GM19467 (cell line): Measurements from ENCODE around the gene BBS2.
"Not testable (repeated sequence)": the region's sequence is repeated elsewhere in the genome, so short reads cannot be mapped to it uniquely, and the experiment has no call there.

Experiments
- ATAC-seq: cut with Tn5 transposase; IDR thresholded peaks from one replicate; pipeline ENCODE4 v1.9.1; 2021; ENCODE audit warnings: mild to moderate bottlenecking, moderate library complexity; ENCODE audit not compliant: unreplicated experiment

Gene BBS2

DNA sequence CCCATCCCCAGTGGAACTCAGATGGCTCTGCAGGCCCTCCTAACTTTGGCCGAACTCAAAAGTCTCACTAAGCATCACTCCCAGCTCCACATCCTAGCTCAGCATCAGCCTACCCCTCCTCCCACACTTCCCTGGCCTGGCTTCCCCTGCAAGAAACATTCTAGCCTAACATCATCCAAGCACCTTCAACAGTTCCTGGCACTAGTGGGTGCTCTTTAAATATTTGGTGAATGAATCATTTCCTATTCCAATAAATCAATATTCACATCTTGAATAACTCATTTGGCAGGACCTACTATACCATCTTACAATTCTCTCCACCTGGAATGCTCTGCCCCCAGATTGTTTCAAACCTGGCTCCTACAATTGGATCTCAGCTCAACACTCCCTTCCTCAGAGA lies 11.0 kb upstream of the BBS2 start:
- ATAC-seq: no peak

DNA sequence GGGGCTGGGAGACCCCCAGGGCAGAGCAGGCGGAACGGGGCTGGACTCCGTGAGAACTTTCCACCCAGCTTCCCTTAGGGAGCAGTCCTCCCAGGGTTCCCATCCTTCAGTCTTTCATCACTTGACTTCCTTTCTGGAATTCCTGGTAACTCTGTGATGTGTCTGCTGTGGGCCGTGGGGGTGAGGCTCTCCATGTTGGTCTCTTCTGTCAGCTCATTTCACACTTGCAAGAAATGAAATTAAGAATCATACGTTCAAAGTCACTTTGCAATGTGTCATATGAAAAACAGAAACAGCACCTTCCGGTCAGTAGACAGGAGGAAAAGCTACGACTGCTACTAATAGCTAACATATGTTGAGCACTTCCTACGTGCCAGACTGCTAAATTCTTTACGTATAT lies 5.4 kb upstream of the BBS2 start:
- no peak for ATAC-seq

DNA sequence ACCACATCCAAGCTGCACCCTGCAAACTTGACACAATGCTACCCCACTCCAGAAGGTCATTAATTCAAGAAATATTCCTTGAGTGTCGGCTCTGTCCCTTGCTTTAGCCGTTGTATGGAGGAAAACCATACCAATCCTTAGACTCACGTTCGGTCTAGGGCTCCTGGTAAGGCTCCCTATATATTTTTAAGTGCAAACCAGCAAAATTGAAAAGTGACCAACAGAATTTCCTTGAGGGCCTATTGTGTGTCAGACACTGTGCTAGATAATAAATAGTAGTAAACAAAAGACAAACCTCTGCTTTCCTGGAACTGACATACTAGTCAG lies 390 bp upstream of the BBS2 start:
- ATAC-seq: no peak

DNA sequence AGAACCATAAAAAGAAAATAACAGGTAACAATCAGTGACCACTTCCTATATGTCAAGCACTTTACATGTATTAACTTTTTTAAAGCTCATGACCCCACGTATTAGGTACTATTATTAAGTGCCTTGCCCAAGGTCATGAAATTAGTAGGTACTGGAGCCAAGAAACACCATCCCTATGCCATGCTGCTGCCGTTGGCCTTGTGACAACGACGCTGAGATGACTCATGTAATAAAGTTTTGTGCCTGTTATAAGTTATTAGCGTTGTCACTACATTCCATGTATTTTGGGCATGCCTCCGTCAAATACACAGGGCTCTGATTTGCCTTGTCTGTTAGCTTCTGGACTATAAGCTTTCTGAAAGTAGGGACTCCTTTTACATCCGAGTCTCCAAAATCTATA lies 1.4 kb downstream of the BBS2 start:
- no peak for ATAC-seq

DNA sequence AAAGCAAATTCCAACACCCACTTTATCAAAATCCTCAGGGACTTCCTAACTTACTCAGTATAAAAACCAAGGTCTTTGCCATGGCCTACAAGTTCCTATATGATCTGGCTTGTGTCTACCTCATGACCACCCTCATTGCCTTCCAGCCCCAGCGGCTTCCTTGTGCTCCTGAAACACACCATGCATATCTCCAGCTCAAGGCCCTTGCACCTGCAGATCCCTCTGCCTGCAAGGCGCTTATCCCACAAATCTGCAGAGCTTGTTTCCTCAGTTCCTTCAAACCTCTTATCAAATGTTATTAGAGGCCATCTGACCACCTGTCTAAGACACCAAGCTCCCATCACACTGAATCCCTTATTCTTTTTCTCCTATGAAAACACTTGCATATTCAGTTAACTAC lies 2.6 kb downstream of the BBS2 start:
- no peak for ATAC-seq

DNA sequence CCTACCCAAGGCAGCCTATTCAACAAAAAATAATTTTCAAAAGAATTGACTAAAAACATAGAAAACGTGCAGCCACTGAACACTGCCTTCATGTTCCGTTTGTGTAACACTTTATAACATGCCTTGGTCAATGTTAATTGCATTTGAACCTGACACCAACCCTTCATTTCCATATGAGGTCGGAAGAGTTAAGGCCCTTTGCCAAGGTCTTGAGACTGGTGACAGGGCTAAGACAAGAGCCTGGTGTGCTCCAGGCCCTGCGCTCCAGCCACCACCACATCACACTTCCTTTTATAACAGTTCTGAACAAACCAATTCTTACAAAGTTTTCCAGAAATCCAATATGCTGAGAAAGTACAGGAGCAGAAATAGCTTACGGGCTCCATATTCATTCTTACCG lies 4.2 kb downstream of the BBS2 start:
- ATAC-seq: no peak

DNA sequence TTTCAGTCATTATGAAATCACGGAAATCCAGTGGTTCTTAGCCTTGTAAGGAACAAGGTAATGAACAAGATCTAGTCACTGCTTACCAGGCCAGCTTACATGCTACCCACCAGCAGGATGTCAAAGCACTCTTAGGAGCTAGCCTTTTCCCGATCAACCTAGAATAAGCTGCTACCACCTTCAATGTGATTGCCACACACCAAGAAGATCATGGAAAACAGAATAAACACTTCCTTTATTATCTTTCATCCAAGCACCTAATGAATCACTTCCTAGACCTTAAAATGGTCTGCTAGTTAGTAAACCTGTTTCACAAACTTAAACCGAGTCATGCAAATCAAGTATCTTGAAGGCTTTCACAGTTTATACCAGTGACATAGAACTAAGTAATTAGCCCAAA lies 5.0 kb downstream of the BBS2 start:
- no peak for ATAC-seq

DNA sequence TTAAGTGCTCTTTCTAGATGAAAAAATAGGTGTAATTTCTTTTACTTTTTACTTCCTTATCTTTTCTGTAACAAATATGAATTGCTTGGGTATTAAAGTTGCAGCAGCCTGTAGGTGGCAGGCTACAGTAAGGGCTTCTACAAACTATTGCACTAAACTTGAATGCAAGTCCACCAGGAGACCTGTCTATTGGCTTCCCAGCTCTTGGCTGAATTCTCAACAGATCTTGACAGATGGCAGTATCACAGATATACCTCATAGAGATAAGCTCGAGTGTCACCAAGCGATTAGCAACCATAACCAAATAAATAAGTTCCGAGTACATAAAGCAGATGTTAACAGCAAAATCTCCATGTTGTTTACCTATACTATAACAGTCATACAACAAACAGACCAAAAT lies 5.9 kb downstream of the BBS2 start:
- no peak for ATAC-seq

DNA sequence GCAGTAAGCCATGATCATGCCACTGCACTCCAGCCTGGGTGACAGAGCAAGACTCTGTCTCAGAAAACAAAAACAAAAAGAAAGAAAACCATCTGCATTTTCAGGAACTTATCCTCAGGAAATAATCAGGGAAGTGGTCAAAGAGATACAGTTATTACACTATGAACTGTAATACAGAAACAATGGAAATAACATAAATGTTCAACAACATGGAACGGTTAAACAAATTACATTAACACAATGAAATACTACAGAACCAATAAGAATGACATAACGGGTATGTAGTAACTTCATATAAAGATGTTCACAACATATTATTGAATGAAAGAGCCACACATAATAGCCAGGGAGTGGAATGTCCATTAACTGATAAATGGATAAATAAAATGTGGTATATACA lies 6.7 kb downstream of the BBS2 start:
- ATAC-seq: no peak

DNA sequence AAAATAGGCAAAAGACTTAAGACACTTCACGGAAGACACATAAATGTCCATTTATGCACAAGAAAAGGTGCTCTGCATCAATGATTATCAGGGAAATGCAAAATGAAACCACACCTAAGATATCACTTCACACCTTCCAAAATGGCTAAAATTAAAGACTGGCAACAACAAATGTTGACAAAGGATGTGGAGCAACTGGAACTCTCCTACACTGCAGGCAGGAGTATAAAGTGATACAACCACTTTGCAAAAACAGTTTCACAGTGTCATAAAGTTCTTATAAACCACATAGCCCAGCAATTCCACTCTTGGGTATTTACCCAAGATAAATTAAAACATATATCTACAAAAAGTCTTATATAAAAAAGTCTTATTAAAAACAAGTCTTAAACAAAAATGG lies 7.8 kb downstream of the BBS2 start:
- no peak for ATAC-seq

DNA sequence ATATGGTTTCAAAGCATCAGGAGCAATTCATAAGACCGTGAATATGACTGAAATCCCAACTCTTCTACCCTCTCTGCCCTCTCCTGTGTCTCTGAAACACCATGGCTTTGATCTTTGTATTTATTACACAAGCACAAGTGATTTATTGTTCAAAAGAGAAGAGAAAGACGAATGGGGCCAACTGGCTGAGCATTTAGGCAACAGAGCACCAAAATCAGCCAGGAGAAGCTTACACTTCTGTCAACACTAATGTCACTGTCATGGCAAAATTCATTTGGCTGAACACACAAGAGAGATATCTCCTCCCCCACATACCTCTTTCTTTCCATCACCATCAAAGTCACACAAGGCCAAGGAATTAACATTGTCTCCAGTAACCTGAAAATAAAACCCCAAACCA lies 9.3 kb downstream of the BBS2 start:
- no peak for ATAC-seq

DNA sequence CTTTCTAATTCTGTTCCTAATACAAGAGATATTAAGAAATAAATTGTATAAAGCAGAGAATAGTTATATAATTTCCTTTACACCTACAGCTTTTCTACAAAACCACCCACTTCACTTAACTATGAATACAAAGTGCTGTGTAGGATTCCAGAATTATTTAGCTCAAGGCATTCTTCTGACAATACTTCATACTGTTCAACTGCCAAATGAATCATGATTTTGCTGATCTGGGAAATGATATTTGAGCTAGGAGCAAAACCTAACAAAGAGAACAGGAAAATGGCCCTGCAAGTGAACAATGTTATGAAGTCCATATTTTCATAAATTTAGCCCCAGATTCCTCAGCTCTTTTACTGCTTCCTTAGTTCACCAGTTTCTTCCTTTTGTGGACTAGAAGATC lies 12.9 kb downstream of the BBS2 start:
- no peak for ATAC-seq

DNA sequence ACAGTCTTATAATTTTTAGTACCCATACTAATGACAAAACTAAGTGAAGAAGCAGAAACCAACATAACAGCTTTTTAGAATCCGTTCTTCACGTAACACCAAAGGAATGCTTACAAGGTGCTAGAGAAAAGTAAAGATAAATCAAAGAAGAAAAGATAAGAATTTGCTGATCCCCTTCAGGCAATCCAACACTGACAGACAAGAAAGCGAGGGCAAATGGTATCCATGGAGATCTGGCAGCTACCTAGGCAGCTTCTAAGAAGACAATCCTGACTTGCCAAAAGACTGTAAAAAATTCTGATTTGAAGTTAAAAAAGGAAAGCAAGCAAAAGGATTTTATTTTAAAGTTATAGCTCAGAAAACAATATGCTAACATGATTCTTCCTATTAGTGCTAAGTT lies 14.6 kb downstream of the BBS2 start:
- no peak for ATAC-seq

DNA sequence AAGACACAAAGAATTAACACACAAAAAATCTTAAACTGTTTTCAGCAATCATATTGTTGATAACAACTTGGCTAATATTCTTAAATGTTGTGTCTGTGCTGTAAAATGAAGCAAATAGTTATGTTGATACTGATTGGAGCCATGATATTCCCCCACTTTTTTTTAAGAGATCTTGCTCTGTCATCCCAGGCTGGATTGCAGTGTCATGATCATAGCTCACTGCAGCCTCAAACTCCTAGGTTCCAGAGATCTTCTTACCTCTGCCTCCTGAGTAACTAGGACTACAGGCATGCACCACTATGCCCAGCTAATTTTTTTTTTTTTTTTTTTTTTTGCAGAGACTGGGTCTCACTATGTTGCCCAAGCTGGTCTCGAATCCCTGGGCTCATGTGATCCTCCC lies 26.0 kb downstream of the BBS2 start:
- no peak for ATAC-seq

DNA sequence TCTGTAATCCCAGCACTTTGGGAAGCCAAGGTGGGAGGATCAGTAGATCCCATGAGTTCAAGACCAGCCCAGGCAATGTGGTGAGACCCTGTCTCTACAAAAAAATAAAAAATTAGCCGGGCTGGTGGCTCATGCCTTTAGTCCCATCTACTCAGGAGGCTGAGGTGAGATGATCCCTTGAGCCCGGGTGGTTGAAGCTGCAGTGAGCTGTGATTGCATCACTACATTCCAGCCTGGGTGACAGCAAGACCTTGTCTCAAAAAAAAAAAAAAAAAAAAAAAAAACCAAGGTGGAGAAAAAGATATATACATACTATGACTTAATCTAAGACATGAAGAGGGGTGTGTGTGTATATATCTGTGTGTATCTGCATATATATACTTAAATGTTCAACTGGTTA lies 26.7 kb downstream of the BBS2 start:
- no peak for ATAC-seq

DNA sequence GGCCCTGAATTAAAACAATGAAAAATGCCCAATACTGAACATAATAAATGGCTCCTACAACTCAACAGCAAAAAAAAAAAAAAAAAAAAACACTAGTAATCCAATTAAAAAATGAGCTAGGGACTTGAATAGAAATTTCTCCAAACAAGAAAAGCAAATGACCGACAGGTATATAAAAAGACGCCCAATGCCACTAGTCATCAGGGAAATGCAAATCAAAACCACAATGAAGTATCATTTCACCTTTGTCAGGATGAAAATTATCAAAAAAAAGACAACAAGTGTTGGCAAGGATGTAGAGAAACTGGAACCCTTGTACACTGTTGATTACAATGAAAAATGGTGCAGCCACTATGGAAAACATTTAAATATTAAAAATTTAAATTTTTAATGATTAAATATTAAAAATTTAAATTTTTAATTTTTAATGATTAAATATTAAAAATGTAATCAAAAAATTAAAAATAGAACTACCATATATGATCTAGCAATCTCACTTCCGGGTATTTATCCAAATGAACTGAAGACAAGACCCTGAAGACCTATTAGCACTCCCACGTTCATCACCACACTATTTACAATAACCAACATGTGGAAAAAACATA lies 28.1 kb downstream of the BBS2 start:
- no peak for ATAC-seq

DNA sequence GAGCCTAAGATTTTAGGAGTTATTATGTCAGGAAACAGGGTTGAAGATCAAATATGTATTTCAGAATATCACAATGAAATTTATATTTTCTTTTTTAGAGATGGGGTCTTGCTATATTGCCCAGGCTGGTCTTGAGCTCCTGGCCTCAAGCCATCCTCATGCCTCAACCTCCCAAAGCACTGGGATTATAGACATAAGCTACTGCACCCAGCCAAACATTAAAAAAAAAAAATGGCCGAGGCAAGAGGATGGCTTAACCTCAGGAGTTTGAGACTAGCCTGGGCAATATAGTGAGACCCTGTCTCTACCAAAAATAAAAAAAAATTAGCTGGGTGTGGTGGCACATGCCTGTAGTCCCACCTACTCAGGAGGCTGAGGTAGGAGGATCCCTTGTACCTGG lies 31.0 kb downstream of the BBS2 start:
- not testable (repeated sequence) for ATAC-seq

DNA sequence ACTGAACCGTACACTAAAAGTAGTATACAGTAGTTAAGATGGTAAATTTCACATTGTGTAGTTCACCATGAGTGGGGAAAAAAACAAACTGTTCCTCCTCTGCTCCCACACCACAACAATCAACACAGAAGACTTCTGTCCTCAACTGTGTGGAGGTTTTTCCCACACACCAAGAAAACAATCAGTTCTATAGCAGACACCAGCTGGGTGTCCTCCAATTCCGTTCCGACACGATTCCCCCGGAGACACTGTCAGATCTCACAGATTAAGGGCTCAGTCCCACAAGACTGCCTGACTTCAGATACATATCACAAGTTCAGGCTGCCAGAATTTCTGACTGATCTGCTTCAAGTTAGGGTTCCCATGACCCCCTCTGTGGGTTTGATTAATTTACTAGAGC lies 31.8 kb downstream of the BBS2 start:
- ATAC-seq: no peak

DNA sequence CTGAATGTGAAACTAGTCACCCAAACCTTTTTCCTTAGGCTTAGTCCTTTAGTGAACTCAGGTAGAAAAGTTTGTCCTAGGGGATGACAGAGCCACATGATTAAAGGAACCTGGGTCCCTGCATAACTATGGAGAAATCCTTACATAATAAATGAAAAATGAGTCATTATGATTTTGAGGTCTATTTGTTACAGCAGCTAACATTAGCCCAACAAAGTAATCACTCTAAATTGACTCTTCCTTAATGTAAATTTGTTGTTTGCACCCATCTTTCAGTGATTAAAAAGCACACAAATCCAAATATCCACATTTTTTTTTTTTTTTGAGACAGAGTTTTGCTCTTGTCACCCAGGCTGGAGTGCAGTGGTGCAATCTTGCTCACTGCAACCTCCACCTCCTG lies 36.4 kb downstream of the BBS2 start:
- ATAC-seq: no peak

DNA sequence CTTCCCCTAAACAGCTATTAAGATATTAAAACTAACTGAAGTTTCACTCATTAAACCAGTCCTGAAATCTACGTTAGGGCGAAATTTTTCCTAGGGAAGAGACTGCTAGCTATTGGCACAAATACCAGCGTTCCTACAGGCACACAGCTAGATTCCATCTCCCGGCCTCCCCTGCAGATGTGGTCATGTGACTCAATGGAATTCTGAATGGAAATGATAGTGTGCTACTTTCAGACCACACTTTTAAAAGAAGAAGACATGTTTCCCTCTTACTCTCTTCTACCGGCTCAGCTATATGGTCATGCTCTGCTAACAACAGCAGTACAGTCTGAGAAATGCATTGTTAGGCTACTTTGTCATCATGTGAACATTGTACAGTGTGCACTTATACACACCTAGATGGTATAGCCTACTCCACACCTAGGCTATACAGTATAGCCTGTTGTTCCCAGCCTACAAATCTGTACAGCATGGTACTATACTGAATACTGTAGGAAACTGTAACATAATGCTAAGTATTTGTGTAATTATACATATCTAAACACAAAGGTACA lies 37.1 kb downstream of the BBS2 start:
- ATAC-seq: no peak

DNA sequence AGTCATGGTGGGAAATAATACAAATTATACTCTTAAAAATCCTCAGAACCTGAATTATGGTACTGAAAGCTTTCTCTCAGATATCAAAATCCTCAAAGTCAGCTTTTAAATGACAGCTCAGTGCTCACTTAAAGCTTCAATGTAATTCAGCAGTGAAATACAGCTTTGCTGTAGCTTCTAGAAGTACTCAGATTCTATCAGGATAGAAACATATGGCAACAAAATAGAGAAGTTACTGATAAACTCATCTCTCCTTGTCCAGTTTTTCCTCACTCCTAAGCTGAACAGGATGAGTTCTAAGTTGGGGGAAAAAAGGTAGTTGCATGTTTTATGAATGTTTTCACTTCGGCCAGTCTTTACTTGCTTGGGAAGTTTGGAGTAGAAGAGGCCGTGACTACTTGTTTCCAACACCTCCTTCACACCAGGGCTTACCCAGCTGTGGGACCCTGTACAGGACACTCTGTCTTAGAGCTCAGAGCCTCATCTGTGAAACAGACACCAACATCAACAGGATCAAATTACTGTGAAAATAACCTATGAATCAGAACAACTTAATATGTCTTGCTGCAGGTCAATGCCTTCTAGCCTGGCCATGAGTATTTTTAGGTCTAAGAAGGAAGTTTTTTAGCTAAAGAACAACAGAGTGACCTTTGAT lies 38.2 kb downstream of the BBS2 start:
- no peak for ATAC-seq

DNA sequence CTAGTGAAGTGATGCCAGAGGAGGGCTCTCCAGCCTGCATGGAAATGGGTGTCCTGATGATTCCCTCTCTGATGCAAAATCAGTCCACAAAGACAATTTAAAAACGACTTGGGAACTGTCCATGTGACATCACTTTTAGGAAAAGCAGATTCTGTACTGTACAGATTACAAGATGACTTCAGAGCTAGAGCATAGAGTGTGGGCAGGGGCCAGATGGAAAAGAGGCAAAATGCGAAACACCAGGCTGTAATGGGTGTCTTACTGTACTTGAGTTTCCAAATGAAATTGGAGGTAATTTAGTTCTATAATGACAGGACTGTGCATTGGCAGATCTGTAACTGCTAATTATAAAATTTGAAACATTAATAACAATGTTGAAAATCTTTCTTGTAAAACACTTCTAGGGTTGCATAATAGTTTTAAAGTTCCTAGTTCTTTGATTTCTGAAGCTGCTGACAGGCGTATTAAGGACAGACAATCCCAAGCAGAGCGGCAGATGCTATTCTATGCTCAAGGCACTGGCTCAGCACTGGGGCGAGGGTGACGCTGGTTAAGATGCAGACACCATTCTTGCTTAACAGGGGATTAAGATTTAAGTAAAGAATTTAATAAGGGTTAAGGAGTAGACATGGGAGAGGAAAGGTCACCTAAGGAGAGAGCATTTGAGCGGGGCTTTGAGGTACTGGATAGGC lies 38.9 kb downstream of the BBS2 start:
- no peak for ATAC-seq

DNA sequence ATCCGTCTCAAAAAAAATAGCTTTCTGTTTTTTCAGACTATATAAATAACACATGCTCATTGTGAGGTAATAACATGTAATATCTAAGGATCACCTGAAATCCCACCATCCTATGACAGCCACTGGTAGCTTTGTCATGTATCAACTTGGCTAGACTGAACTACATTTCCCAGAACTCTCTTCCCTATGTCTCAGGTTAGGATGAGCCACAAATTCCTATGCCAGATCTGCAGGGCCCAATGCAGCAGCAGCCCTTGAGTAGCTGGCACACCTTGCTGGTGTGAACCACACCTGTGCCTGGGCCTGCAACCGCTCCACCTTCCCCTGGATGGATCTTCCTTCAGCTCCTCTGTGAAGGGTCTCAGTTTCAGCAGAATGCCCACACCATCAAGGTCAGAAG lies 40.4 kb downstream of the BBS2 start:
- no peak for ATAC-seq
